Measurements from ENCODE around the gene LSM4. TPM values are rescaled to one million over a fixed set of nuclear protein-coding genes. Genes with fewer than 3 reads are reported as not detected.

The LSM4 gene
- total and polyA plus RNA-seq, 7 donors, result 89.1 to 285 (median 144) TPM

DNA sequence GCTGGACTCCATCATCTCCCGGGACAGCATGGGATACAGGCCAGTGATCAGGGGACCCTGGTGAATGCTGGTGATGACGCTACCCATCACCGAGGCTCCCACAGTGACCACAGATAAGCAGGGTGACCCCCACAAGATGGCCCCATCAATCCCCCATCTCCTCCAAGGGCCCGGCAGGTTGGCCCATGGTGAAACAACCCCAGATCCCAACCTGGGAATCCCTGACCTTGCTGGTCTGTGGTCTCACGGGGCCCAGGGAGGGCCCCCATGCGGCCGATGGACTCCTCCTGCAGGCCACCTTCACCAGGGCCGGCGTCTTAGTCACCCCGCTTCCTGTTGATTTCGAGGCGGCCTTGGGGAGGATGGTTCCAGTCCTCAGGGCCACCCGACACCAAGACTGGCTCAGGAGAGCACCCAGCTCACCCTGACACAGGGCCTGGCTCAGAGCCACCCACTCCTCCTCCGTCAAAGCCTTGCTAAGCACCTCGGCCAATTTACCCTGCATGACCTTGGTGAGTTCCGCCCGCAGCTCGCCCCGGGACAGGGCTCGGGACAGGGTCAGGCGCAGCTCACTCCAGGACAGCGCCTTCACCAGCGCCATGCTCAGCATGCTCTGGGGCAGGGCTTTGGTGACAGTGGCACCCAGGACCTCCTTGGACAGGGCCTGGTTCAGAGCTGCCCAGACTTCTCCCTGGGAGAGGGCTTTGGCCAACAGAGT, 58.6 kb downstream of the LSM4 start:
- no peaks in the 10 kb centered on the region for H3K4me1 ChIP-seq
- no peak for DNase-seq
- H3K27ac ChIP-seq, result no peak overlapping the region
- no peaks in the 10 kb centered on the region for H3K27me3 ChIP-seq
- H3K4me3 ChIP-seq, result no peak overlapping the region
- peaks cover 14 to 60% (median 20%) of the 10 kb centered on the region in 4 donors for H3K36me3 ChIP-seq
- H3K9me3 ChIP-seq, result no peaks in the 10 kb centered on the region
- intact Hi-C loops (cut with DNase I), result no loop called here
- no peak for TF ChIP-seq EP300 (IDR thresholded peaks at IDR 0.05)
- TF ChIP-seq POLR2A (IDR thresholded peaks at IDR 0.05), result no peak
- TF ChIP-seq, protein P1, sequence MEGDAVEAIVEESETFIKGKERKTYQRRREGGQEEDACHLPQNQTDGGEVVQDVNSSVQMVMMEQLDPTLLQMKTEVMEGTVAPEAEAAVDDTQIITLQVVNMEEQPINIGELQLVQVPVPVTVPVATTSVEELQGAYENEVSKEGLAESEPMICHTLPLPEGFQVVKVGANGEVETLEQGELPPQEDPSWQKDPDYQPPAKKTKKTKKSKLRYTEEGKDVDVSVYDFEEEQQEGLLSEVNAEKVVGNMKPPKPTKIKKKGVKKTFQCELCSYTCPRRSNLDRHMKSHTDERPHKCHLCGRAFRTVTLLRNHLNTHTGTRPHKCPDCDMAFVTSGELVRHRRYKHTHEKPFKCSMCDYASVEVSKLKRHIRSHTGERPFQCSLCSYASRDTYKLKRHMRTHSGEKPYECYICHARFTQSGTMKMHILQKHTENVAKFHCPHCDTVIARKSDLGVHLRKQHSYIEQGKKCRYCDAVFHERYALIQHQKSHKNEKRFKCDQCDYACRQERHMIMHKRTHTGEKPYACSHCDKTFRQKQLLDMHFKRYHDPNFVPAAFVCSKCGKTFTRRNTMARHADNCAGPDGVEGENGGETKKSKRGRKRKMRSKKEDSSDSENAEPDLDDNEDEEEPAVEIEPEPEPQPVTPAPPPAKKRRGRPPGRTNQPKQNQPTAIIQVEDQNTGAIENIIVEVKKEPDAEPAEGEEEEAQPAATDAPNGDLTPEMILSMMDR (IDR thresholded peaks at IDR 0.05), result no peak
- no peak for TF ChIP-seq POLR2AphosphoS5 (IDR thresholded peaks at IDR 0.05)
- 92 to 94% methylated on average over 23 of the region's 23 CpGs for WGBS, 2 donors

DNA sequence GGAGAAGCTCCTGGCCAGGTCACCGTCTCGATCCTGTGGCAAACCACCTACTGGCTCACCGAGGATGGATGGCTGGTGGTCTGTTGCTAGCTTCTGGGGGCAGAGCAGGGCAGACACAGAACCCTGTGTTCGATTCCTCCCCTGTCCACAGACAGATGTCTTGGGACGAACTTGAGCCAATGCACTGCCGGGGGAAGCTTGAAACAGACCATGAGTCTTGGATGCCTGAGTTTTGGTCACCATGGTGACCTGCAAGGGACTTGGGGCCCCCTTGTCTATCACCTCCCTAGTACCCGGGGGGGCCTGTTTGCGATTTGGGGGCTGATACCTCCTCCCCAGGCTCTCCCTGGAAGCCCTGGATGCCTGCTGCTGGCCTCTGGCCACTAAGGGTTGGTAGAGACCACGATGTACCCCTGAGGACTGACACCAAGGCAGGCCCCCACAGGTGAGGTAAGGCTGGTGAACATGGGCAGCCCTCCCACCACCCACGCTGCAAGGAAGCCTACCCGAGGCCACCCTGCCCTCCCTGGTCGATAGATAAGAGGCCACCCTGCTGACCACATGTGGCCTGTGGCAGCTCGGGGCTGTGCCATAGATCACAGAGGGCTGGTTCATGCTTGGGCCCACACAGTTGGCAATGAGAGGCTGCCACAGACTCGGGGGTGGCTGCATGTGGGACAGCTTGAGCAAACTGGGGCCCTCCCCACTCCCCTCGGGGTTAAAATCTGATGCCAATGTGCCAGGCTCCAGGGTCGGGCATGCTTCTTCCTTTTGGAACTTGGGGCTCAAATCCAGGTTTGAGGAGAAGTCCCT, 59.3 kb downstream of the LSM4 start:
- intact Hi-C loops (cut with DNase I), result no loop called here
- Histone ChIP-seq H3K4me1 (no peaks in the 10 kb centered on the region), H3K36me3 (peaks cover 14 to 52% (median 20%) of the 10 kb centered on the region in 4 donors), H3K27me3 (no peaks in the 10 kb centered on the region), H3K4me3 (no peak overlapping the region), H3K9me3 (no peaks in the 10 kb centered on the region), H3K27ac (no peak overlapping the region)
- WGBS, 2 donors, result 87 to 89% methylated on average over 16 of the region's 16 CpGs
- DNase-seq, result no peak
- TF ChIP-seq POLR2AphosphoS5 (IDR thresholded peaks at IDR 0.05) (no peak), POLR2A (IDR thresholded peaks at IDR 0.05) (no peak), EP300 (IDR thresholded peaks at IDR 0.05) (no peak)
- TF ChIP-seq, protein P1 (IDR thresholded peaks at IDR 0.05), result no peak

DNA sequence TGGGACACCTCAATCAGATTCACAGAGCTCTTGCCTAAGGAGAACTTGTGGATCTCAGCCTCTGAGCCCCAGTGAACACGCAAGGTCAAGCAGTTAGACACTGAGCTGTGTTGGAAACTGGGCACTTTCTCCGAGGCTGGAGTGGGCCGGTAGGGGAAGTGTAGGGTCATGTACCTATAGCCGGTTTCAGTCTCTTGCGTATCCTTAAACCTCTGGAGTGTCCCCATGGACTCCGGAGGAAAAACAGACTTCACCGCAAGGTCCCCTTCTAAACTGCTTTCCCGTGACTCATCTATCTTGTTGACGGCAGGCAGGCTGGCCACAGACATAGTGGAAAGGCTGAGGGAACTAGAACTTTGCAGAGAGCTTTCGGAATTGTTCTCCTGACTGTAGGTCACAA, 60.0 kb downstream of the LSM4 start:
- TF ChIP-seq POLR2AphosphoS5 (IDR thresholded peaks at IDR 0.05), result no peak
- no peak for TF ChIP-seq EP300 (IDR thresholded peaks at IDR 0.05)
- TF ChIP-seq, protein P1 (IDR thresholded peaks at IDR 0.05), result no peak
- H3K27me3 ChIP-seq, result no peaks in the 10 kb centered on the region
- no peak overlapping the region for H3K27ac ChIP-seq
- no peak for DNase-seq
- H3K4me3 ChIP-seq, result no peak overlapping the region
- H3K9me3 ChIP-seq, result no peaks in the 10 kb centered on the region
- WGBS, 2 donors, result 94 to 97% methylated on average over 10 of the region's 10 CpGs
- peaks cover 14 to 46% (median 19%) of the 10 kb centered on the region in 4 donors for H3K36me3 ChIP-seq
- intact Hi-C loops (cut with DNase I), result no loop called here
- H3K4me1 ChIP-seq, result no peaks in the 10 kb centered on the region

DNA sequence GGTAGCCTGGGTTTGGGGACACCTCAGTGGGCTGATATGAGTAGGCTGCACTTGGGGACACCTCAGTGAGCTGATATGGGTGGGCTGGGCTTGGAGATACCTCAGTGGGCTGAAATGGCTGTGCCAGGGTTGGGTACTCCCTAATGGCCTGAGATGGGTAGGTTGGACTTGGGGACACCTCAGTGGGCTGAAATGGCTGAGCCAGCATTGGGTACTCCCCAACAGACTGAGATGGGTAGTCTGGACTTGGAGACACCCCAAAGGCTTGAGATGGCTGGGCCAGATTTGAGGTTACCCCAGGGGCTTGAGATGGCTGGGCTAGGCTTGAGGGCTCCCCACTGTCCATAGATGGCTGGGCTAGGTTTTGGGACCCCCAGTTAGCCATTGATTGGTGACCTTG, 60.7 kb downstream of the LSM4 start:
- TF ChIP-seq POLR2AphosphoS5 (IDR thresholded peaks at IDR 0.05), result no peak
- TF ChIP-seq EP300 (IDR thresholded peaks at IDR 0.05), result no peak
- TF ChIP-seq, protein P1 (IDR thresholded peaks at IDR 0.05), result no peak
- no peak for TF ChIP-seq POLR2A (IDR thresholded peaks at IDR 0.05)
- Histone ChIP-seq H3K9me3 (no peaks in the 10 kb centered on the region), H3K4me3 (no peak overlapping the region), H3K36me3 (peaks cover 12 to 42% (median 15%) of the 10 kb centered on the region in 4 donors), H3K27me3 (no peaks in the 10 kb centered on the region), H3K4me1 (no peaks in the 10 kb centered on the region), H3K27ac (no peak overlapping the region)
- DNase-seq, result no peak
- intact Hi-C loops (cut with DNase I), result no loop called here

Measured in sigmoid colon (tissue), 7 donors.